Measurements from ENCODE around the gene ETS2. TPM values are rescaled to one million over a fixed set of nuclear protein-coding genes. Genes with fewer than 3 reads are reported as not detected.

ETS2 gene
- total and polyA plus RNA-seq, 10 of the 15 experiments (the other 5 are each of a cell fraction or from before 2014, with no cell fraction given) = 0.52 to 8.6 (median 3.8) TPM

DNA sequence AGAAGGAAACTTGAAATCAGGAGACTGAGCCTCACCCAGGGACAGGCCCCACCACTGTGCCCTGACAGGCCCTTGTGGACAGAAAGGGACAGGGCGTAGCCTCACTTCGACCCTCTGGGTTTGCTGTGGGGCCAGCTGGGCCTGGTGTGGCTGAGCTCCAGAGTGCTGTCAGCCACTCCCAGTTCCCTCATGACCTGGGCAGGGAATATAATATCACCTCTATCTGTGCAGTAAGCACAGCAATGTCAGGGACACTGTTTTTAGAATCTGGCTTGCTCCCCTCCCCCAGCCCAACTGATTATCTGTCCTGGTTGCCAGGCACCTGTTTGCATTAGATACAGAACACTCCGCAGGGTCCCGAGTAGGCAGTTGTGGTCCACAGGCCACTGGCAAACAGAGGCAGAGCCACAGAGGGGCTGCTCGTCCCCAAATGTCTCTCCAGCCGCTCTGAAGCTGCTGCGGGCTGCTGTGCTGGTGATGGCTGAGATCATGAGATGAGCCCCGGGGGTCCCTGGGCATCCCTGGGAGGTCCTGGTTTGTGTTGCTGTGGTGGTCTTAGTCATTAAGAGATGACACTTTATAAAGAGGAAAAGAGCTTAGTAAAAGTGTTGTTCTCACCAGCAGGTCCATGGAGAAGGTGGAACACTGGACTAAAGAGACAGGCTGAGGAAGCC lies 51.6 kb downstream of the ETS2 start:
- ChIA-PET RAD21 (ENCODE audit: unreplicated experiment) (no interaction called here), CTCF (no interaction called here), SMC1A (ENCODE audit: uncharacterized antibody, unreplicated experiment) (no interaction called here), POLR2A (no interaction called here)
- TF ChIP-seq SREBF2 (IDR thresholded peaks at IDR 0.05; ENCODE audit: low read length) (no peak), BCL3 (IDR thresholded peaks at IDR 0.05; ENCODE audit: borderline replicate concordance, insufficient read depth, low read depth, low read length, poor library complexity, severe bottlenecking) (no peak)
- no peak overlapping the region for H3K9ac ChIP-seq (ENCODE audit: control insufficient read depth, insufficient read depth, low read length)
- peaks cover 4% of the 10 kb centered on the region; the same call in 1 of the 2 replicates for H3K4me1 ChIP-seq (ENCODE audit: control insufficient read depth, insufficient read depth, low read length)
- H3K4me3 ChIP-seq = no peak overlapping the region
- intact Hi-C loops (cut with micrococcal nuclease; ENCODE audit: unreplicated experiment) (no loop called here), in situ Hi-C loops (cut with MboI) (no loop called here)
- no TSS peak for BruUV-seq (replicated peaks)
- no peaks in the 10 kb centered on the region for H3K36me3 ChIP-seq (ENCODE audit: control insufficient read depth in 2 of 2, insufficient read depth in 2 of 2, low read length in 1 of 2)
- no peaks in the 10 kb centered on the region for H4K20me1 ChIP-seq (ENCODE audit: control insufficient read depth, insufficient read depth)
- H3K4me2 ChIP-seq (ENCODE audit: control insufficient read depth, insufficient read depth) = no peak overlapping the region
- H3K27me3 ChIP-seq (replicated peaks in 1 of 2; ENCODE audit: control insufficient read depth in 2 of 2, insufficient read depth in 2 of 2, low read length in 1 of 2) = no peaks in the 10 kb centered on the region
- ATAC-seq (no peak), FAIRE-seq (no peak), DNase-seq (ENCODE audit: low read depth, low spot score) (no peak)
- H2AFZ ChIP-seq (ENCODE audit: control insufficient read depth, low read depth, low read length) = no peak overlapping the region
- H3K27ac ChIP-seq (ENCODE audit: control insufficient read depth, insufficient read depth) = no peak overlapping the region
- H3K9me3 ChIP-seq (replicated peaks; ENCODE audit: control insufficient read depth, insufficient read depth, low read length) = no peaks in the 10 kb centered on the region
- 33% methylated on average over 6 of the region's 8 CpGs for WGBS (ENCODE audit: insufficient coverage, insufficient replicate concordance, low lambda C conversion rate, missing lambda C conversion rate)
- H3K79me2 ChIP-seq (ENCODE audit: control insufficient read depth, insufficient read depth, low read length) = no peaks in the 10 kb centered on the region

- no peak overlapping the region for H2AFZ ChIP-seq (ENCODE audit: control insufficient read depth, low read depth, low read length)
- DNase-seq (ENCODE audit: low read depth, low spot score) (no peak), FAIRE-seq (no peak), ATAC-seq (no peak)
- CTCF ChIA-PET = no interaction called here
- H3K79me2 ChIP-seq (ENCODE audit: control insufficient read depth, insufficient read depth, low read length) = no peaks in the 10 kb centered on the region
- RAD21 ChIA-PET (ENCODE audit: unreplicated experiment) = no interaction called here
- H3K9me3 ChIP-seq (replicated peaks; ENCODE audit: control insufficient read depth, insufficient read depth, low read length) = no peaks in the 10 kb centered on the region
- POLR2A ChIA-PET = no interaction called here
- H3K4me2 ChIP-seq (ENCODE audit: control insufficient read depth, insufficient read depth) = no peak overlapping the region
- in situ Hi-C loops (cut with MboI) = no loop called here
- H3K9ac ChIP-seq (ENCODE audit: control insufficient read depth, insufficient read depth, low read length) = no peak overlapping the region
- H4K20me1 ChIP-seq (ENCODE audit: control insufficient read depth, insufficient read depth) = no peaks in the 10 kb centered on the region
- 19% methylated on average over 8 of the region's 8 CpGs for WGBS (ENCODE audit: insufficient coverage, insufficient replicate concordance, low lambda C conversion rate, missing lambda C conversion rate)
- SMC1A ChIA-PET (ENCODE audit: uncharacterized antibody, unreplicated experiment) = no interaction called here
- H3K27ac ChIP-seq (ENCODE audit: control insufficient read depth, insufficient read depth) = no peak overlapping the region
- peaks cover 7% of the 10 kb centered on the region; the same call in 1 of the 2 replicates for H3K4me1 ChIP-seq (ENCODE audit: control insufficient read depth, insufficient read depth, low read length)
- BruUV-seq (replicated peaks) = no TSS peak
- no peaks in the 10 kb centered on the region for H3K36me3 ChIP-seq (ENCODE audit: control insufficient read depth in 2 of 2, insufficient read depth in 2 of 2, low read length in 1 of 2)
- H3K27me3 ChIP-seq (replicated peaks in 1 of 2; ENCODE audit: control insufficient read depth in 2 of 2, insufficient read depth in 2 of 2, low read length in 1 of 2) = no peaks in the 10 kb centered on the region
- no peak overlapping the region for H3K4me3 ChIP-seq
- intact Hi-C loops (cut with micrococcal nuclease; ENCODE audit: unreplicated experiment) = no loop called here
- TF ChIP-seq ESRRA (IDR thresholded peaks at IDR 0.05; ENCODE audit: low read length) (no peak), RBBP5 (conservative IDR thresholded peaks at IDR 0.05) (no peak), DPF2 (IDR thresholded peaks at IDR 0.05) (no peak), RELB (IDR thresholded peaks at IDR 0.05; ENCODE audit: low read depth) (no peak), PAX5 (IDR thresholded peaks at IDR 0.05; ENCODE audit: borderline replicate concordance, low read depth, low read length) (no peak), HDAC6 (IDR thresholded peaks at IDR 0.05; ENCODE audit: unreplicated experiment) (no peak), HDGF (IDR thresholded peaks at IDR 0.05) (no peak), SRF (IDR thresholded peaks at IDR 0.05; ENCODE audit: low read depth in 2 of 2, low read length in 2 of 2) (no peak), FOXM1 (IDR thresholded peaks at IDR 0.05; ENCODE audit: low read depth, low read length) (no peak)
- TF ChIP-seq, protein P1, sequence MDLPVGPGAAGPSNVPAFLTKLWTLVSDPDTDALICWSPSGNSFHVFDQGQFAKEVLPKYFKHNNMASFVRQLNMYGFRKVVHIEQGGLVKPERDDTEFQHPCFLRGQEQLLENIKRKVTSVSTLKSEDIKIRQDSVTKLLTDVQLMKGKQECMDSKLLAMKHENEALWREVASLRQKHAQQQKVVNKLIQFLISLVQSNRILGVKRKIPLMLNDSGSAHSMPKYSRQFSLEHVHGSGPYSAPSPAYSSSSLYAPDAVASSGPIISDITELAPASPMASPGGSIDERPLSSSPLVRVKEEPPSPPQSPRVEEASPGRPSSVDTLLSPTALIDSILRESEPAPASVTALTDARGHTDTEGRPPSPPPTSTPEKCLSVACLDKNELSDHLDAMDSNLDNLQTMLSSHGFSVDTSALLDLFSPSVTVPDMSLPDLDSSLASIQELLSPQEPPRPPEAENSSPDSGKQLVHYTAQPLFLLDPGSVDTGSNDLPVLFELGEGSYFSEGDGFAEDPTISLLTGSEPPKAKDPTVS (IDR thresholded peaks at IDR 0.05; ENCODE audit: low read depth, low read length) = no peak
These were observed 52.5 kb downstream of the ETS2 start for GRCh38 chr21:38858026-38858811.
